K562 (cell line): Measurements from ENCODE around the gene JAG2. TPM values are rescaled to one million over a fixed set of nuclear protein-coding genes. Genes with fewer than 3 reads are reported as not detected.

ENCODE experiments used
- ATAC-seq: fragments of 200-7000 bp; cut with Tn5 transposase; 3 replicates; pipeline ENCODE4 v1.9.1; 2020; ENCODE audit warnings: moderate library complexity
- BruUV-seq: library from RNA; stranded (reverse); fragments of 400-500 nt; replicated peaks from 2 replicates; lab custom pipeline; 2021; lab: Mats Ljungman, UMichigan
- CTCF ChIA-PET: fragments of 300-600 bp; formaldehyde crosslinking; extraction: SDS; loops from one replicate; lab custom pipeline; 2021; ENCODE audit warnings: low intra/inter-chr PET ratio; lab: Yijun Ruan, JAX
- POLR2A ChIA-PET: fragments of 300-600, 350-650 bp; sonication (Branson Sonifier 250); formaldehyde crosslinking; extraction: SDS; loops from one replicate; lab custom pipeline; 2021; ENCODE audit warnings: antibody characterized with exemption, inconsistent platforms; lab: Yijun Ruan, JAX
- DNase-seq, 4 experiments: peaks; one replicate each; pipeline versions ENCODE4 v3.0.0 to v3.0.0-alpha.2; 2011 to 2018; ENCODE audit warnings: low spot score in 3 of 4, mixed read lengths in 3 of 4; ENCODE audit errors: extremely low read depth in 1 of 4
- FAIRE-seq: peaks from 2 replicates; lab custom pipeline; 2011; peaks lifted over from hg19 to GRCh38; lab: Jason Lieb, UNC
- H2AFZ ChIP-seq: 2 replicates; pipeline ENCODE4 v1.6.0; 2011; ENCODE audit warnings: low read depth, low read length, control low read depth, inconsistent platforms
- H3K27ac ChIP-seq: fragments of 200-600 bp; 3 replicates; pipeline ENCODE4 v1.8.0; 2011; ENCODE audit warnings: low read depth, mild to moderate bottlenecking, control low read depth, inconsistent platforms, low read length, moderate library complexity, mixed read lengths; ENCODE audit errors: extremely low read depth
- H3K27me3 ChIP-seq, 2 experiments: fragments of 300-600 bp in 1 of 2; 2 replicates in 1 of 2; 3 replicates in 1 of 2; pipeline versions ENCODE4 v1.6.0 to v1.8.0; 2011; ENCODE audit warnings: inconsistent platforms in 2 of 2, low read length in 2 of 2, mild to moderate bottlenecking in 1 of 2, mixed read lengths in 1 of 2, moderate library complexity in 1 of 2; ENCODE audit not compliant: control insufficient read depth in 2 of 2, insufficient read depth in 2 of 2
- H3K36me3 ChIP-seq: fragments of 300-600 bp; 3 replicates; pipeline ENCODE4 v1.8.0; 2011; ENCODE audit warnings: mild to moderate bottlenecking, low read length, inconsistent platforms; ENCODE audit not compliant: control insufficient read depth, insufficient read depth
- H3K4me1 ChIP-seq, 2 experiments: fragments of 200-600 bp in 1 of 2; replicated peaks in 1 of 2; 2 replicates in 1 of 2; 3 replicates in 1 of 2; pipeline versions ENCODE4 v1.5.1 to v1.8.0; 2011; ENCODE audit warnings: inconsistent platforms in 2 of 2, low read length in 2 of 2, mild to moderate bottlenecking in 1 of 2, mixed read lengths in 1 of 2, moderate library complexity in 1 of 2; ENCODE audit not compliant: control insufficient read depth in 2 of 2, insufficient read depth in 2 of 2
- H3K4me2 ChIP-seq: 2 replicates; pipeline ENCODE4 v1.6.1; 2011; ENCODE audit warnings: low read length, control low read depth, inconsistent platforms, mixed read lengths; ENCODE audit not compliant: insufficient read depth
- H3K4me3 ChIP-seq: fragments of 200-600 bp; sonication (generic), shearing (Covaris generic); 2 replicates; pipeline ENCODE4 v1.5.1; 2016; ENCODE audit warnings: control low read depth, inconsistent platforms
- H3K79me2 ChIP-seq: fragments of 200-600 bp; 3 replicates; pipeline ENCODE4 v1.8.0; 2011; ENCODE audit warnings: low read length, inconsistent platforms; ENCODE audit not compliant: control insufficient read depth, insufficient read depth
- H3K9ac ChIP-seq, 2 experiments: 2 replicates each; pipeline versions ENCODE4 v1.6.0 to v1.6.1; 2011; ENCODE audit warnings: low read depth in 2 of 2, low read length in 2 of 2, control low read depth in 1 of 2, inconsistent platforms in 1 of 2, mild to moderate bottlenecking in 1 of 2, mixed read lengths in 1 of 2; ENCODE audit not compliant: insufficient read depth in 1 of 2
- H3K9me1 ChIP-seq: one replicate; pipeline ENCODE4 v1.6.0; 2011; ENCODE audit warnings: inconsistent platforms, mild to moderate bottlenecking, low read length, moderate library complexity; ENCODE audit not compliant: control insufficient read depth, insufficient read depth
- H3K9me3 ChIP-seq: replicated peaks from 2 replicates; pipeline ENCODE4 v1.5.1; 2011; ENCODE audit warnings: low read depth, low read length, inconsistent platforms; ENCODE audit not compliant: control insufficient read depth, insufficient read depth
- H4K20me1 ChIP-seq: replicated peaks from 2 replicates; pipeline ENCODE4 v1.6.1; 2011; ENCODE audit warnings: low read length, inconsistent platforms, mixed read lengths; ENCODE audit not compliant: control insufficient read depth, insufficient read depth
- EGR1 ChIP-seq: fragments of 450-650 bp; conservative IDR thresholded peaks from 2 replicates; pipeline ENCODE4 v1.6.1; 2017; ENCODE audit warnings: mild to moderate bottlenecking
- ESRRB ChIP-seq: fragments of 250-450 bp; sonication (Bioruptor Pico); IDR thresholded peaks from 2 replicates; pipeline ENCODE4 v1.5.0; 2020; ENCODE audit warnings: mild to moderate bottlenecking, moderate library complexity, borderline replicate concordance
- HLTF ChIP-seq: fragments of 450-650 bp; IDR thresholded peaks from 2 replicates; pipeline ENCODE4 v1.6.1; 2016
- MCM2 ChIP-seq: fragments of 450-650 bp; IDR thresholded peaks from 2 replicates; pipeline ENCODE4 v1.6.1; 2017; ENCODE audit warnings: low read depth, mild to moderate bottlenecking
- ZFP36 ChIP-seq: fragments of 150-350 bp; IDR thresholded peaks from 2 replicates; pipeline ENCODE4 v1.6.1; 2018; ENCODE audit warnings: low read length, low read depth; ENCODE audit not compliant: partially characterized antibody
- WGBS: fragments of 100-300 bp; shearing (Covaris generic); methylation state at CpG from one replicate; pipeline ENCODE4 v1.1.6; 2016; ENCODE audit warnings: low coverage, mixed read lengths; ENCODE audit not compliant: insufficient coverage; ENCODE audit errors: missing lambda C conversion rate; 5-methylcytosine and 5-hydroxymethylcytosine counted together
- in situ Hi-C: fragments of 300-500 bp; cut with MboI; formaldehyde crosslinking; loops from 4 replicates; pipeline ENCODE4 v1.15.0; 2018; ENCODE audit warnings: inconsistent platforms, mixed read lengths
- intact Hi-C: fragments of 100-400 bp; cut with micrococcal nuclease; formaldehyde crosslinking; loops from 2 replicates; pipeline ENCODE4 v1.14.2; 2022
- polyA plus RNA-seq, 8 experiments: library from polyadenylated mRNA; depleted of rRNA in 4 of 8; stranded (reverse) in 5 of 8; unstranded in 3 of 8; fragments of >200 nt; fragmentation: Nextera tagmentation in 2 of 8; fragmentation: Illumina TruSeq in 1 of 8; extraction: Ambion mirVana in 2 of 8; extraction: Trizol in 1 of 8; gene quantifications; 2 replicates each; pipeline versions ENCODE4 v1.2.1 to v1.2.3, GENCODE V29; 2011 to 2014; ENCODE audit warnings: inconsistent platforms in 1 of 8, missing spikeins in 1 of 8
- total RNA-seq, 7 experiments: library from RNA; depleted of rRNA in 6 of 7; stranded (reverse); fragments of >200 nt in 6 of 7; fragmentation: Illumina TruSeq in 2 of 7; extraction: Trizol in 2 of 7; gene quantifications; 2 replicates each; pipeline versions ENCODE4 v1.2.1 to v1.2.3, GENCODE V29; 2011 to 2021; ENCODE audit warnings: low replicate concordance in 1 of 7
- TF ChIP-seq, protein P1 (sequence below): fragments of 450-650 bp; IDR thresholded peaks from 2 replicates; pipeline ENCODE4 v1.6.1; 2017; ENCODE audit warnings: antibody characterized with exemption

JAG2 gene
- total and polyA plus RNA-seq, 9 of the 15 experiments (the other 6 are each of a cell fraction or from before 2014, with no cell fraction given): 0.25 to 48.4 (median 8.6) TPM

DNA sequence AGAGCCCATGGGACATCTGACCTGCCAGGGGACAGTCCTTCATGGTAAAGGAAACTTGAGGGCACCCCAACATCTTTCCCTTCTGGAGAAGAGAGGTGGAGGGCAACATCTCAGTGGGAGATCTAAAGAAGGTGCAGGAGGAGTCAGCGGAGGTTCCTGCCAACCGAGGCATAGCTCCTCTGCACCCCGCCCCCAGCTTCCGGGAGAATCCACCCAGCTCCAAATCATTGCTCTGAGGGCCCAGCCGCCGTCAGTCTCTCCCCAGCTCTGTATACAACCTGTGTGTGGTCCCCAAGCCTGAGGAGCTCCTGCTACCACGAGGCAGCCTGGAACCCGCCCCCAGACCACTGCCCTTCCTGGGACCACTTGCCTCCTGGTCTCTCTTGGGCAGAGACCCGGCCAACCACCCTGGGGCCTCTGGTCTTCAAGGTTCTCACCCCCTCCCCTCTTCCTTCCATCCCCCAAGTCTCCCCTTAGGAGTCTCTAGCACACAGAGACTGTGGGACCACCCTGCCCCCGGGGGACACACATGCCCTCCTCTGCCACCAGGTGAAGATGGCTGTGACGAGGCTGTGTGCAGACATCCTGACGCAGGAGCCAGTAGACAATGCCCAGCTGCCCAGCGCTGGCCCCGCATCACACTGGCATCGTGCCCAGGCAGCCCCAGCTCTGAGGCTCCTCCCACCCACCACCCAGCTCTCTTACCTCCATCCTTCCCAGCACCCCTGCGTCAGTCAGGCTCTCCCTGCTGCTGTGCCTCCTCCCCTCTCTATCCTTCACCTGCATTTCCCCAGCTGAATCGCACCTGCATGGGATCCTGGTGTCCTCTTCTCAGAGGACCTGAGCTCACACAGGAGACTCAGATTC is 25.6 kb upstream of the JAG2 start:
- Histone ChIP-seq H2AFZ (no peak overlapping the region), H3K4me3 (no peak overlapping the region), H3K9me1 (no peaks in the 10 kb centered on the region), H3K9me3 (no peaks in the 10 kb centered on the region), H3K27ac (no peak overlapping the region), H3K27me3 (peaks cover 0 to 7% of the 10 kb centered on the region in 2 experiments; a peak in 1 of 5 replicates), H3K4me2 (no peak overlapping the region), H4K20me1 (no peaks in the 10 kb centered on the region), H3K4me1 (peaks cover 3 to 61% of the 10 kb centered on the region in 2 experiments; a peak in 3 of 5 replicates), H3K36me3 (no peaks in the 10 kb centered on the region), H3K9ac (no peak overlapping the region), H3K79me2 (no peaks in the 10 kb centered on the region)
- CTCF ChIA-PET: no interaction called here
- DNase-seq (no peak), FAIRE-seq (no peak), ATAC-seq (no peak)
- POLR2A ChIA-PET: interaction anchor here (0.6 kb wide), 2 partner anchors 66 to 107 kb away, joined by 3 read pairs; partner anchors contain the start of gene BRF1
- intact Hi-C loops (no loop called here), in situ Hi-C loops (no loop called here)
- no TSS peak for BruUV-seq
- TF ChIP-seq MCM2: no peak
- 3% methylated on average over 16 of the region's 17 CpGs for WGBS

DNA sequence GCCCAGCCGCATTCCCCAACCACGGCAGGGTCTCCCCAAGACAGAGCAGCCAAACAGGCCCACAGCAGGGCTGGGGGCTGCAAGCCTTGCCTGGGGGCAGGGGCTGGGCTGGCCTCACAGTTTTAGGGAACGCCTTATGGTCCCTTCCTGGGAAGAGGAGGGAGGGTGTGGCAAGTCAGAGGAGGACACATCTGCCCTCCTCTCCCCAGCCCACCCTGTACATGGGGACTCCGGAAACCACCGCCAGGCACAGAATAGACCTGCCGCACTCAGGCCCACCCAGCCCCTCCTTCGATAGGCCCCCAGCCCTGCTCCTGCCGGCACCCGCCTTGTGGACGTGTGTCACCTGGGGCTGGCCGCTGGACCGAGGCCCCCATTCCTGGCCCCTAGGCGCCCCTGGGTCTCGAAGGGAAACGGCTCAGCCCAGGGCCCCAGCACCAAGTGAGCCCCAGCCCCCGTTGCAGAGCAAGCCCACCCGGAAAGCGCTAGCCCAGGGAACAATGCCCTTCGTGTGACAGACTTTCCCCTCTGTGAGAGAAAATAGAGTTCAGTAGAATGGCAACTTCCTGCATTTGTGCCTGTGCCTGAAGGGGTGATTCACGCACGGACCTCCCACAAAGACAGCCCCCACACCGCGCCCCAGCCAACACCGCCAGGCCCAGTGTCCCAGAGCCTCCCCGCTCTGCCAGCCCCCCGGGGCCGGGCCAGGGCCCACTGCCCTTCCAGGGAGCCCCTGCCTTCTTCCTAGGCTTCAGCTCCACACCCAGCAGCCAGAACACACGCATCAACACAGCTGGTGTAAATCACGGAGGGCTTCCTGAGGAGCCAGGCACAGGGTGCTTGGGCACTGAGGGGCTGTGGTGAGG is 24.5 kb upstream of the JAG2 start:
- ChIA-PET CTCF (no interaction called here), POLR2A (interaction anchor here (0.6 kb wide), 1 partner anchor 67 kb away, joined by 3 read pairs; no protein-coding TSS in a partner anchor)
- Histone ChIP-seq H3K4me2 (no peak overlapping the region), H3K9ac (no peak overlapping the region), H3K4me1 (peaks cover 3 to 51% of the 10 kb centered on the region in 2 experiments; a peak in 3 of 5 replicates), H3K9me1 (no peaks in the 10 kb centered on the region), H4K20me1 (no peaks in the 10 kb centered on the region), H2AFZ (no peak overlapping the region), H3K27ac (no peak overlapping the region), H3K9me3 (no peaks in the 10 kb centered on the region; the same call in none of the 2 replicates), H3K27me3 (peaks cover 0 to 7% of the 10 kb centered on the region in 2 experiments; a peak in 1 of 5 replicates), H3K36me3 (no peaks in the 10 kb centered on the region), H3K4me3 (no peak overlapping the region), H3K79me2 (no peaks in the 10 kb centered on the region)
- intact Hi-C loops: no loop called here
- WGBS: 14% methylated on average over 10 of the region's 29 CpGs
- DNase-seq: no peak
- TF ChIP-seq, protein P1, sequence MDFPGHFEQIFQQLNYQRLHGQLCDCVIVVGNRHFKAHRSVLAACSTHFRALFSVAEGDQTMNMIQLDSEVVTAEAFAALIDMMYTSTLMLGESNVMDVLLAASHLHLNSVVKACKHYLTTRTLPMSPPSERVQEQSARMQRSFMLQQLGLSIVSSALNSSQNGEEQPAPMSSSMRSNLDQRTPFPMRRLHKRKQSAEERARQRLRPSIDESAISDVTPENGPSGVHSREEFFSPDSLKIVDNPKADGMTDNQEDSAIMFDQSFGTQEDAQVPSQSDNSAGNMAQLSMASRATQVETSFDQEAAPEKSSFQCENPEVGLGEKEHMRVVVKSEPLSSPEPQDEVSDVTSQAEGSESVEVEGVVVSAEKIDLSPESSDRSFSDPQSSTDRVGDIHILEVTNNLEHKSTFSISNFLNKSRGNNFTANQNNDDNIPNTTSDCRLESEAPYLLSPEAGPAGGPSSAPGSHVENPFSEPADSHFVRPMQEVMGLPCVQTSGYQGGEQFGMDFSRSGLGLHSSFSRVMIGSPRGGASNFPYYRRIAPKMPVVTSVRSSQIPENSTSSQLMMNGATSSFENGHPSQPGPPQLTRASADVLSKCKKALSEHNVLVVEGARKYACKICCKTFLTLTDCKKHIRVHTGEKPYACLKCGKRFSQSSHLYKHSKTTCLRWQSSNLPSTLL: no peak
- no peak for TF ChIP-seq ESRRB (CRISPR knock-in tag)
- 0 out of 2 replicates have a peak, but pooled peaks have one; percentile 5 for TF ChIP-seq EGR1
- no peak for TF ChIP-seq HLTF
- peak; percentile 77 for TF ChIP-seq ZFP36
- in situ Hi-C loops: no loop called here
- FAIRE-seq: no peak
- no TSS peak for BruUV-seq
- no peak for ATAC-seq
